ENCODE measurements around the gene ZCCHC7. TPM values are rescaled to one million over a fixed set of nuclear protein-coding genes. Genes with fewer than 3 reads are reported as not detected.

The ZCCHC7 gene
- polyA plus RNA-seq, 2 of the 4 experiments (the other 2 are of a cell fraction), result 15.7 to 30.0 TPM

GRCh38 chr9:37094751-37095150 lies 25.6 kb upstream of the ZCCHC7 start:
- TF ChIP-seq FOXS1 (CRISPR knock-in tag; IDR thresholded peaks at IDR 0.05) (no peak), NR3C1 (IDR thresholded peaks at IDR 0.05) (no peak), POLR2AphosphoS2 (conservative IDR thresholded peaks at IDR 0.05; ENCODE audit: low read length) (no peak)
- WGBS (ENCODE audit: missing lambda C conversion rate), result 82% methylated on average over 1 of the region's 1 CpG
- POLR2A ChIA-PET, result no interaction called here
- CTCF ChIA-PET, result interaction anchor here (0.9 kb wide), 1 partner anchor 222 kb away, joined by 3 read pairs; no protein-coding TSS in a partner anchor
- no peak overlapping the region for H3K4me2 ChIP-seq
- H3K4me3 ChIP-seq, result no peak overlapping the region
- DNase-seq (ENCODE audit: low read depth in 1 of 2, low spot score in 1 of 2) (no peak), FAIRE-seq (no peak), ATAC-seq (no peak)
- H3K27ac ChIP-seq, result no peak overlapping the region
- H3K9me3 ChIP-seq, result no peaks in the 10 kb centered on the region
- H3K4me1 ChIP-seq, result no peaks in the 10 kb centered on the region

DNA sequence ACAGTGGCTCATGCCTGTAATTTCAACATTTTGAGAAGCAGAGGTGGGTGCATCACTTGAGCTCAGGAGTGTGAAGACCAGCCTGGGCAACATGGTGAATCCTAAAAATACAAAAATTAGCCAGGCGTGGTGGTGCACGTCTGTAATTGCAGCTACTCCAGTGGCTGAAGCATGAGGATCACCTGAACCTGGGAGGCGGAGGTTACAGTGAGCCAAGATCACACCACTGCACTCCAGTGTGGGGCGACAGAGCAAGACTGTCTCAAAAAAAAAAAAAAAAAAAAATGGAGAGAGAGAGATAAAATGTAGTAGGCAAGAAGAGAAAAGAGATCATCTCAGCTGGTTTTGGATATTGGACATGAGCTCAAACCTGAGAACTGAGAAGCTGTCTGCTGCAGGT lies 23.7 kb upstream of the ZCCHC7 start:
- POLR2A ChIA-PET, result no interaction called here
- H3K4me3 ChIP-seq, result no peak overlapping the region
- CTCF ChIA-PET, result interaction anchor here (0.6 to 1.0 kb wide), 3 partner anchors 13 to 241 kb away, joined by 3 to 4 read pairs (median 4); no protein-coding TSS in a partner anchor
- H3K4me2 ChIP-seq, result no peak overlapping the region
- FAIRE-seq, result no peak
- no peaks in the 10 kb centered on the region for H3K9me3 ChIP-seq
- H3K4me1 ChIP-seq, result no peaks in the 10 kb centered on the region
- DNase-seq (ENCODE audit: low read depth in 1 of 2, low spot score in 1 of 2), result no peak
- TF ChIP-seq HES2 (IDR thresholded peaks at IDR 0.05), result no peak
- no peak for TF ChIP-seq SREBF2 (IDR thresholded peaks at IDR 0.05)
- TF ChIP-seq HOXA7 (CRISPR knock-in tag; IDR thresholded peaks at IDR 0.05), result no peak
- TF ChIP-seq HEYL (CRISPR knock-in tag; IDR thresholded peaks at IDR 0.05), result no peak
- no peak for TF ChIP-seq TP53 (CRISPR knock-in tag; IDR thresholded peaks at IDR 0.05)
- TF ChIP-seq HOXB13 (CRISPR knock-in tag; IDR thresholded peaks at IDR 0.05; ENCODE audit: low read depth), result no peak
- no peak for TF ChIP-seq NR3C1 (IDR thresholded peaks at IDR 0.05)
- TF ChIP-seq CBX2 (IDR thresholded peaks at IDR 0.05; ENCODE audit: borderline replicate concordance, low read depth), result no peak
- no peak for TF ChIP-seq FOSB (CRISPR knock-in tag; IDR thresholded peaks at IDR 0.05)
- no peak for TF ChIP-seq MAZ (IDR thresholded peaks at IDR 0.05; ENCODE audit: borderline replicate concordance, low read depth, low read length)
- TF ChIP-seq BHLHE40 (IDR thresholded peaks at IDR 0.05; ENCODE audit: low read depth, low read length), result no peak
- no peak for TF ChIP-seq RNF2 (IDR thresholded peaks at IDR 0.05; ENCODE audit: borderline replicate concordance, low read depth)
- TF ChIP-seq RFX5 (IDR thresholded peaks at IDR 0.05), result no peak
- no peak for TF ChIP-seq GATA3 (IDR thresholded peaks at IDR 0.05; ENCODE audit: borderline replicate concordance)
- TF ChIP-seq NFE2L2 (conservative IDR thresholded peaks at IDR 0.05; ENCODE audit: low read length), result no peak
- TF ChIP-seq ZFP36 (IDR thresholded peaks at IDR 0.05; ENCODE audit: borderline replicate concordance, partially characterized antibody), result no peak
- no peak for TF ChIP-seq CHD4 (IDR thresholded peaks at IDR 0.05; ENCODE audit: borderline replicate concordance)
- no peak for TF ChIP-seq JUNB (IDR thresholded peaks at IDR 0.05)
- TF ChIP-seq HDAC2 (IDR thresholded peaks at IDR 0.05), result no peak
- H3K27ac ChIP-seq, result no peak overlapping the region
- WGBS (ENCODE audit: missing lambda C conversion rate), result 72% methylated on average over 4 of the region's 4 CpGs
- ATAC-seq, result no peak

DNA sequence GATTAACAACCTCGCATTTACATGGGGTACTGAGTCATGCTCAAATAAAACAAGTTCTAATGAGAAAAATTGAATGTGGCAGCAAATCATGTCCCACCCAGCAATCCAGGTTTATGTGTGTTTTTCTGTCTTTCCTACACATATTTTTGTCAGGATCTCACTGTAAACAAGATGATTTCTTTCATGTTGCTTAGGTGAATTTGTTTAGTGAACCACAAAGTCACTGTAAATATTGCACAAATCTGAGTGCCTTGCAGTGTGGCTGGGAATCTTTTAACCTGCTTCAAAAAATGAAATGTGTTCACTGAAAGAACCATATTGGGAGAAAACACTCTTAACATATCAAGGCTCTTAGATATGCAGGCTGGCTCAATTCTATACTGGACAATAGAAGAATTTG lies 23.1 kb upstream of the ZCCHC7 start:
- TF ChIP-seq GATA3 (IDR thresholded peaks at IDR 0.05; ENCODE audit: borderline replicate concordance) (no peak), POLR2A (IDR thresholded peaks at IDR 0.05; ENCODE audit: low read length) (no peak), HES2 (IDR thresholded peaks at IDR 0.05) (no peak), CBX2 (IDR thresholded peaks at IDR 0.05; ENCODE audit: borderline replicate concordance, low read depth) (no peak)
- ATAC-seq, result no peak
- ChIA-PET CTCF (interaction anchor here (0.6 to 1.0 kb wide), 3 partner anchors 14 to 242 kb away, joined by 3 to 4 read pairs (median 4); no protein-coding TSS in a partner anchor), POLR2A (no interaction called here)
- H3K27ac ChIP-seq, result no peak overlapping the region
- no peaks in the 10 kb centered on the region for H3K9me3 ChIP-seq
- H3K4me3 ChIP-seq, result no peak overlapping the region
- DNase-seq (ENCODE audit: low read depth in 1 of 2, low spot score in 1 of 2), result no peak
- WGBS (ENCODE audit: missing lambda C conversion rate), result 62% methylated on average over 1 of the region's 1 CpG
- no peak overlapping the region for H3K4me2 ChIP-seq
- no peak for FAIRE-seq
- H3K4me1 ChIP-seq, result no peaks in the 10 kb centered on the region

GRCh38 chr9:37100327-37100726 lies 20.0 kb upstream of the ZCCHC7 start:
- no peak overlapping the region for H3K4me3 ChIP-seq
- no peak overlapping the region for H3K4me2 ChIP-seq
- ChIA-PET CTCF (interaction anchor here (0.8 kb wide), 1 partner anchor 350 kb away, joined by 4 read pairs; no protein-coding TSS in a partner anchor), POLR2A (no interaction called here)
- H3K9me3 ChIP-seq, result no peaks in the 10 kb centered on the region
- TF ChIP-seq ZFP36 (IDR thresholded peaks at IDR 0.05; ENCODE audit: borderline replicate concordance, partially characterized antibody) (no peak), KDM5A (IDR thresholded peaks at IDR 0.05) (no peak), MYC (IDR thresholded peaks at IDR 0.05; ENCODE audit: borderline replicate concordance, low read length) (no peak), CHD2 (IDR thresholded peaks at IDR 0.05; ENCODE audit: low read length, partially characterized antibody) (no peak), HEYL (CRISPR knock-in tag; IDR thresholded peaks at IDR 0.05) (no peak), HES2 (IDR thresholded peaks at IDR 0.05) (no peak), KDM1A (IDR thresholded peaks at IDR 0.05; ENCODE audit: low read depth) (no peak), RCOR1 (IDR thresholded peaks at IDR 0.05; ENCODE audit: low read depth, low read length) (no peak), NPAS2 (CRISPR knock-in tag; IDR thresholded peaks at IDR 0.05; ENCODE audit: borderline replicate concordance) (no peak), TFCP2L1 (CRISPR knock-in tag; IDR thresholded peaks at IDR 0.05) (no peak), FOXS1 (CRISPR knock-in tag; IDR thresholded peaks at IDR 0.05) (no peak)
- TF ChIP-seq, protein P1, sequence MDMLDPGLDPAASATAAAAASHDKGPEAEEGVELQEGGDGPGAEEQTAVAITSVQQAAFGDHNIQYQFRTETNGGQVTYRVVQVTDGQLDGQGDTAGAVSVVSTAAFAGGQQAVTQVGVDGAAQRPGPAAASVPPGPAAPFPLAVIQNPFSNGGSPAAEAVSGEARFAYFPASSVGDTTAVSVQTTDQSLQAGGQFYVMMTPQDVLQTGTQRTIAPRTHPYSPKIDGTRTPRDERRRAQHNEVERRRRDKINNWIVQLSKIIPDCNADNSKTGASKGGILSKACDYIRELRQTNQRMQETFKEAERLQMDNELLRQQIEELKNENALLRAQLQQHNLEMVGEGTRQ (IDR thresholded peaks at IDR 0.05), result no peak
- DNase-seq (ENCODE audit: low read depth in 1 of 2, low spot score in 1 of 2) (no peak), FAIRE-seq (no peak), ATAC-seq (no peak)
- WGBS (ENCODE audit: missing lambda C conversion rate), result 48% methylated on average over 2 of the region's 2 CpGs
- no peaks in the 10 kb centered on the region for H3K4me1 ChIP-seq
- H3K27ac ChIP-seq, result no peak overlapping the region
